K562 (cell line): Measurements from ENCODE around the gene TMEM107. TPM values are rescaled to one million over a fixed set of nuclear protein-coding genes. Genes with fewer than 3 reads are reported as not detected.
A peak's percentile ranks its signal among the peaks of the same experiment; 100 is the strongest.

Source experiments
- CREB1 ChIP-seq, 2 experiments: sonication (generic) in 1 of 2; formaldehyde crosslinking in 1 of 2; IDR thresholded peaks; 2 replicates each; pipeline versions ENCODE4 v1.6.1 to v1.8.0; 2012 to 2022; ENCODE audit warnings: inconsistent platforms in 1 of 2, mild to moderate bottlenecking in 1 of 2, missing genetic modification reagents in 1 of 2, moderate library complexity in 1 of 2
- CTCF ChIP-seq, 3 experiments: IDR thresholded peaks in 2 of 3; conservative IDR thresholded peaks in 1 of 3; 2 replicates each; pipeline ENCODE4 v1.5.1; 2011 to 2012; ENCODE audit warnings: low read length in 3 of 3, mild to moderate bottlenecking in 3 of 3, control low read depth in 2 of 3, improper control_type of control experiment in 1 of 3, inconsistent platforms in 1 of 3, low read depth in 1 of 3, mixed read lengths in 1 of 3, moderate library complexity in 1 of 3; ENCODE audit not compliant: insufficient read depth in 2 of 3
- CUX1 ChIP-seq: fragments of 200-800 bp; sonication (Bioruptor generic); IDR thresholded peaks from 2 replicates; pipeline ENCODE4 v1.6.1; 2016; ENCODE audit warnings: missing genetic modification characterization, missing compliant biosample characterization
- DLX4 ChIP-seq: fragments of 250-450 bp; sonication (Bioruptor Pico); IDR thresholded peaks from 2 replicates; pipeline ENCODE4 v1.6.1; 2021; ENCODE audit warnings: mild to moderate bottlenecking
- EGR1 ChIP-seq: fragments of 450-650 bp; conservative IDR thresholded peaks from 2 replicates; pipeline ENCODE4 v1.6.1; 2017; ENCODE audit warnings: mild to moderate bottlenecking
- HMGN3 ChIP-seq: IDR thresholded peaks from 2 replicates; pipeline ENCODE4 v1.6.1; 2011; ENCODE audit warnings: borderline replicate concordance, low read depth, mild to moderate bottlenecking, mixed read lengths, low read length; ENCODE audit not compliant: insufficient read length; ENCODE audit errors: extremely low read depth
- MAZ ChIP-seq, 2 experiments: fragments of 450-650 bp in 1 of 2; sonication (generic) in 1 of 2; formaldehyde crosslinking; IDR thresholded peaks in 1 of 2; conservative IDR thresholded peaks in 1 of 2; 2 replicates each; pipeline versions ENCODE4 v1.4.0 to v1.5.0; 2020; ENCODE audit warnings: mild to moderate bottlenecking in 1 of 2, missing genetic modification reagents in 1 of 2
- NFATC3 ChIP-seq: fragments of 450-650 bp; IDR thresholded peaks from 2 replicates; pipeline ENCODE4 v1.6.1; 2017; ENCODE audit warnings: mild to moderate bottlenecking
- RBM15 ChIP-seq: fragments of 200-400 bp; formaldehyde crosslinking; IDR thresholded peaks from 2 replicates; pipeline ENCODE4 v1.6.1; 2018; ENCODE audit warnings: mild to moderate bottlenecking, low read length, moderate library complexity; ENCODE audit not compliant: insufficient read depth
- RFX7 ChIP-seq: fragments of 250-450 bp; sonication (Bioruptor Pico); IDR thresholded peaks from 2 replicates; pipeline ENCODE4 v1.5.1; 2021; ENCODE audit warnings: mild to moderate bottlenecking
- ZBTB8A ChIP-seq: fragments of 450-650 bp; IDR thresholded peaks from 2 replicates; pipeline ENCODE4 v1.6.1; 2018; ENCODE audit warnings: mild to moderate bottlenecking, moderate library complexity; ENCODE audit not compliant: partially characterized antibody
- ZKSCAN1 ChIP-seq: fragments of 150-350 bp; IDR thresholded peaks from 2 replicates; pipeline ENCODE4 v1.6.1; 2016; ENCODE audit warnings: low read depth, low read length
- ZNF124 ChIP-seq: sonication (generic); formaldehyde crosslinking; IDR thresholded peaks from 2 replicates; pipeline ENCODE4 v1.8.1; 2022; ENCODE audit warnings: missing genetic modification reagents
- ZNF384 ChIP-seq: IDR thresholded peaks from 2 replicates; pipeline ENCODE4 v1.6.1; 2012; ENCODE audit warnings: low read depth, low read length, improper control_type of control experiment
- ZNF518B ChIP-seq: fragments of 250-450 bp; sonication (Bioruptor Pico); IDR thresholded peaks from 2 replicates; pipeline ENCODE4 v1.5.0; 2021; ENCODE audit warnings: mild to moderate bottlenecking, moderate library complexity
- ZNF778 ChIP-seq: fragments of 450-650 bp; formaldehyde crosslinking; IDR thresholded peaks from 2 replicates; pipeline ENCODE4 v1.4.0; 2020; ENCODE audit warnings: mild to moderate bottlenecking, moderate library complexity
- polyA plus RNA-seq, 8 experiments: library from polyadenylated mRNA; depleted of rRNA in 4 of 8; stranded (reverse) in 5 of 8; unstranded in 3 of 8; fragments of >200 nt; fragmentation: Nextera tagmentation in 2 of 8; fragmentation: Illumina TruSeq in 1 of 8; extraction: Ambion mirVana in 2 of 8; extraction: Trizol in 1 of 8; gene quantifications; 2 replicates each; pipeline versions ENCODE4 v1.2.1 to v1.2.3, GENCODE V29; 2011 to 2014; ENCODE audit warnings: inconsistent platforms in 1 of 8, missing spikeins in 1 of 8
- total RNA-seq, 7 experiments: library from RNA; depleted of rRNA in 6 of 7; stranded (reverse); fragments of >200 nt in 6 of 7; fragmentation: Illumina TruSeq in 2 of 7; extraction: Trizol in 2 of 7; gene quantifications; 2 replicates each; pipeline versions ENCODE4 v1.2.1 to v1.2.3, GENCODE V29; 2011 to 2021; ENCODE audit warnings: low replicate concordance in 1 of 7

Gene TMEM107
- total and polyA plus RNA-seq, 9 of the 15 experiments (the other 6 are each of a cell fraction or from before 2014, with no cell fraction given) = 7.1 to 26.2 (median 16.9) TPM

- TF ChIP-seq ZNF518B (CRISPR knock-in tag) (no peak), DLX4 (no peak), CREB1 (IDR thresholded peaks at IDR 0.05) (no peak), CREB1 (CRISPR knock-in tag; IDR thresholded peaks at IDR 0.05) (peak; percentile 55; the same call in 1 of the 2 replicates), ZBTB8A (no peak), ZNF778 (no peak), CUX1 (CRISPR knock-in tag) (no peak), CTCF (IDR thresholded peaks at IDR 0.05 in 2 of 3, conservative IDR thresholded peaks at IDR 0.05 in 1 of 3; ENCODE audit: insufficient read depth in 2 of 3, low read depth in 1 of 3, low read length in 3 of 3) (no peak), RFX7 (no peak), HMGN3 (peak; percentile 73), EGR1 (peak; percentile 52; the same call in 1 of the 2 replicates), ZKSCAN1 (no peak), NFATC3 (no peak), MAZ (CRISPR knock-in tag; conservative IDR thresholded peaks at IDR 0.05 in 1 of 2, IDR thresholded peaks at IDR 0.05 in 1 of 2) (peak; percentile 50 to 64; a peak in 2 of 4 replicates), ZNF384 (no peak), ZNF124 (CRISPR knock-in tag) (no peak), RBM15 (no peak)
These were observed 23.9 kb downstream of the TMEM107 start, which contains the start of gene PER1 (continued) for GRCh38 chr17:8152112-8152775.
